ENCODE measurements around the gene GRID1. TPM values are rescaled to one million over a fixed set of nuclear protein-coding genes. Genes with fewer than 3 reads are reported as not detected.

The GRID1 gene
- total and polyA plus RNA-seq, 10 of the 15 experiments (the other 5 are each of a cell fraction or from before 2014, with no cell fraction given), result 0.04 to 0.62 (median 0.08) TPM; not detected in 5

DNA sequence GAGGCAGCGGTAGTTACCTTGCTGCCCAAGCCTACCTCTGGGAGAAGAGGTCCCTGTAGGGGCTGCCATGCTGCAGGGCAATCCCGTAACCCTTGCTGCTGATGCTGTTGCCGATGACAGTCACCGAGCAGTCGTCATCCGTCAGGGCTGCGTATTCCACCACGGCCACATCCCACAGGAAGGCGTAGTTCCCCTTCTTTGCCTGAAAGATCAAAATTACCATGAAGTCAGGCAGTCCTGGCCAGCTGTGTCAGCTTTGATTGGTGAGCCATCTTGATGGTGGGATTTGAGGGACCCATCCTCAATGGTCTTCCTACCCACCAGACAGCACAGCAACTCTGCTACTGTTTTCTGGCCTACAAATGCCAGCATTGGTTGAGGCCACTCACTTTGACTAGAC is 746.8 kb downstream of the GRID1 start:
- H3K27ac ChIP-seq (ENCODE audit: control insufficient read depth, insufficient read depth), result no peak overlapping the region
- no peaks in the 10 kb centered on the region for H3K79me2 ChIP-seq (ENCODE audit: control insufficient read depth, insufficient read depth, low read length)
- ChIA-PET SMC1A (ENCODE audit: uncharacterized antibody, unreplicated experiment) (no interaction called here), CTCF (interaction anchor here (0.6 kb wide), 1 partner anchor 508 kb away, joined by 3 read pairs; no protein-coding TSS in a partner anchor), RAD21 (ENCODE audit: unreplicated experiment) (no interaction called here), POLR2A (no interaction called here)
- no peak overlapping the region for H3K4me2 ChIP-seq (ENCODE audit: control insufficient read depth, insufficient read depth)
- no peak overlapping the region for H3K4me3 ChIP-seq
- no peaks in the 10 kb centered on the region for H4K20me1 ChIP-seq (ENCODE audit: control insufficient read depth, insufficient read depth)
- no peaks in the 10 kb centered on the region for H3K9me3 ChIP-seq (replicated peaks; ENCODE audit: control insufficient read depth, insufficient read depth, low read length)
- intact Hi-C loops (cut with micrococcal nuclease; ENCODE audit: unreplicated experiment) (no loop called here), in situ Hi-C loops (cut with MboI) (no loop called here)
- no peaks in the 10 kb centered on the region for H3K27me3 ChIP-seq (replicated peaks in 1 of 2; ENCODE audit: control insufficient read depth in 2 of 2, insufficient read depth in 2 of 2, low read length in 1 of 2)
- 46% methylated on average over 9 of the region's 9 CpGs for WGBS (ENCODE audit: insufficient coverage, insufficient replicate concordance, low lambda C conversion rate, missing lambda C conversion rate)
- no peak overlapping the region for H2AFZ ChIP-seq (ENCODE audit: control insufficient read depth, low read depth, low read length)
- BruUV-seq (replicated peaks), result no TSS peak
- no peak overlapping the region for H3K9ac ChIP-seq (ENCODE audit: control insufficient read depth, insufficient read depth, low read length)
- TF ChIP-seq USF1 (IDR thresholded peaks at IDR 0.05; ENCODE audit: borderline replicate concordance, extremely low read length, insufficient read depth, low read depth, low read length) (no peak), SMAD1 (IDR thresholded peaks at IDR 0.05; ENCODE audit: low read depth, partially characterized antibody) (no peak), SUZ12 (IDR thresholded peaks at IDR 0.05; ENCODE audit: unreplicated experiment) (no peak), TCF3 (IDR thresholded peaks at IDR 0.05; ENCODE audit: borderline replicate concordance, insufficient read depth, low read depth, low read length) (no peak), IRF5 (IDR thresholded peaks at IDR 0.05; ENCODE audit: borderline replicate concordance) (no peak), CUX1 (IDR thresholded peaks at IDR 0.05; ENCODE audit: insufficient replicate concordance, low read depth, low read length) (no peak), NR2C1 (IDR thresholded peaks at IDR 0.05) (no peak), CEBPB (IDR thresholded peaks at IDR 0.05; ENCODE audit: borderline replicate concordance in 1 of 2, low read depth in 2 of 2, low read length in 2 of 2) (no peak), IRF4 (IDR thresholded peaks at IDR 0.05; ENCODE audit: low read depth, low read length) (no peak), EGR1 (IDR thresholded peaks at IDR 0.05; ENCODE audit: borderline replicate concordance in 1 of 2, low read depth in 2 of 2, low read length in 2 of 2) (no peak), CBX3 (IDR thresholded peaks at IDR 0.05; ENCODE audit: borderline replicate concordance, low read depth) (no peak), SMARCA5 (IDR thresholded peaks at IDR 0.05) (no peak), KLF5 (IDR thresholded peaks at IDR 0.05; ENCODE audit: partially characterized antibody) (no peak)
- DNase-seq (ENCODE audit: low read depth, low spot score) (no peak), FAIRE-seq (no peak), ATAC-seq (no peak)
- no peaks in the 10 kb centered on the region for H3K36me3 ChIP-seq (ENCODE audit: control insufficient read depth in 2 of 2, insufficient read depth in 2 of 2, low read length in 1 of 2)
- H3K4me1 ChIP-seq (ENCODE audit: control insufficient read depth, insufficient read depth, low read length), result no peaks in the 10 kb centered on the region
